GOT3 (cell line): ENCODE data around the gene ASTN1.

Source experiments
- DNase-seq: peaks from one replicate; lab custom pipeline; 2025; ENCODE audit warnings: mixed read lengths; lab: John Stamatoyannopoulos, UW

ASTN1 gene

DNA sequence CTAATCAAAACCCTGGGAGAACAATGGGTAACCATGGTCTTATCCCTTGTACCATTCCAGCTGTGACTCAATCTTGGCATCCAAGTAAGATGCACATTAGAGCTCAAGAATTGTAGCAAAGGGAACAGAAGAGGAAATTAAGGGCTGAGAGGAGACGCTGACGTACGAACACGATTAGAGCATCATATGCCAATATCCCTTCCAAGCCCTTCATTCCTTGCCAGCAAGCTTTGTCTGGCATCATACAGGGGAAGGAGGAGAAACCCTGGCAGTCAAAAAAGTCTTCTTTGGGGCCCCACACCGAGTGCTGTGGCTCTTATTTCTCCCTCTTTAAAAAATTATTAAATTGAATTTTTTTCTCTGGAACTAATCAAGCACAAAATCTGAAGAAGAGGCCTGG lies 120.9 kb downstream of the ASTN1 start:
- no peak for DNase-seq

DNA sequence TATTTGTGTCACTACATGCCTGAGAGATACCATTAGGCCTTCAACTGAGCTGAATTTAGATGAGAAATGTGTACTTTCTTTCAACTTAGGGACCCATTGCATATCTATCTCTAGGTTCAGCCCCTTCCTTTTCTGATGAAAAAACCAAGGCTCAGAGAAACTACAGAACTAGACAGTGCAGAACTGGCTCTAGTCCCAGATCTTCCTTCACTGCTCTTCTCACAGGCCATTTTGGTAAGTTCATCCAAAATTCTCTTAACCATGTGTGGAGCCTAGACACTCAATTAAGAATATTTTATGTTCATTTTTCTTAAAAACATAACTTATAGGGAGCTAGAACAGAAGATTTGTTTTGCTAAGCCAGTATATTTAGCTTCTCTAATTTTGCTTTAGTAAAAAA lies 128.9 kb downstream of the ASTN1 start:
- DNase-seq, result no peak

DNA sequence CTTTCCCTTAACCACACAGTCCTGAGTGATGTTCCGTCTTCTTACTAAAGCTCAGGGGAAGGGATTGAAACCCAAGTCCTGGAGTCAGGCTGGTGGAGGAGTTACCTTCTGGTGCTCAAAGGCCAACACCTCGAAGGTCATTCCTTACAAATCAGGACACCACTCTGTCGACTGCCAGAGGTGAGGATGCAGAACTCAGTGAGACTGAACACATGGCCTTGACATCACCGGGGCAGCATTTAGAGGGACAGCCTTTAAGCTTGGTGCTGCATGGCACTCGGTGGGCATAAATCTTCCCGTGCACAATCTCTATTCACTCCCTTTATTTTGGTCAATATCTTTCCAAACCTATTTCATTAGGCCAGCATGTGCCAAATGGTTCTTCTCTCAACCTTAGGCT lies 130.9 kb downstream of the ASTN1 start:
- no peak for DNase-seq

DNA sequence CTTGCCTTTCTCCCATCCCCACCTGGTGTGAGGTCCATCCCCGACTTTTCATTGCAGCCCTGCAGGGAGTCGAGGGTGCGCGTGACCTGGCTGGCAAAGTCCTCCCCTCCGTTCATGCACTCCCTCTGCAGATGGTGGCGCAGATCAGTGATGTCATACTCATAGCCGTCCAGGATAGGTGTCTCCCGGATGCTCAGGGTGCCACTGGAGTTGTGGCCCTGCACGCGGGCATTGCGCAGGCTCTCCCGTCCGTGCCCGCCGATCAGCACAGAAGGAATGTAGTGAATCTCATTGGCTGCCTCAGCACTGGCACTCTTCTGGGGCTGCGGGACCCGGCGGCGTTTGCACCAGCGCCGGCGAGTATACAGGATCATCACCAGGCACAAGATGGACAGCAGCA lies 132.1 kb downstream of the ASTN1 start:
- DNase-seq, result no peak

DNA sequence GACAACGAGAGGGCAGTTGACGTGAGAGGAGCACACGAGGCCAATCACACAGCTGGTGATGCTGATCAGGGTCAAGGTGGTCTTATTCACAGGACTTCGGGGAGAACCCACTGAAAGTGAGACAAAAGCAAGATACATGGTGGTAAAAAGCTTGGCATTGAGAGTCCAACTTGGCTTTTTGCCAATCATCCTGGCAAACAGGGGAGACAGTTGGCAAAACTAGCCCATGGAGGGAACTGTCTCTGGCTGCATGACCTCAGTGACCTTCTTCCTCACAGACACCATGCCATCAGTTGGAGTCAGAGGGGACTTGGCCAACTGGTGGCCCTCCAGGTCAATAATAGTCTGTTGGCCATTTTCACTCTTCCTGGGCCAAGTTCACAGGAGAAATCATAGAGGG lies 139.9 kb downstream of the ASTN1 start:
- no peak for DNase-seq

DNA sequence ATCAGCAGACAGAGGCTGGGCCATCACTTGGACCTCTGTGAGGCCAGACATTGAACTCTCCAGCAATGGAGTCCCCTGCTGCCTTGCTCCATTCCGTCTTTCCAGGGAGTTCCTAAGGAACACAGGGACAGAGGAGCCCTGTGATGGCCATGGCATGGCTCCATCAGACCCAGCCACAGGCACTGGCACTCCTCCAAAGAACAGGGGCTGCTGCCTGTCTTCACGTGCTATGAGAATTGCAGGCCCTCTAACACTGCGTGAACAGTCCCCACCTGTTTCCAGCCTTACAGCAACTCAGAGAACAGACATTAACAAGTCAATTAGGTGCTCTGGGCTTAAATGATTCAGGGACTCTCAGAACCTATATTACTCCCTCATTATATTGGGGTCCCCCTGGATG lies 140.8 kb downstream of the ASTN1 start:
- DNase-seq, result no peak

DNA sequence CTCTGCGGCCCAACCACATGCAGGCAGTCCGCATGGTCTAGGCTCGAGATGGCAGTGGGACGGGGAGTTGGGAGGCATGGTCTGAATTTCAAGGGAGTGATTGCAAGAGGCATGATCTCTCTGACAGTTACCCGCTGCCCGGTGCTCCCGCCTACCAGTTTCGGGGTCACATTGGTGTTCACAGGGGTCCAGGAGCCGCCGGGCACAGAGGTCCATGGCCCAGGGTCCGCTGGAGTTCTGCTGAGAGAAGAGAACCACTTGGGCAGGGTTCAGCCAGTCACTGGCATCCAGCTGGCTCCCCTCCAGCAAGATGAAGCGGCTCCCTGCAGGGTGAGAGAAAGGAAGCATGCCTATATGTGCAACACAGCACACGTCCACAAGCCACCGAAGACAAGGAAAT lies 141.3 kb downstream of the ASTN1 start:
- DNase-seq, result no peak

DNA sequence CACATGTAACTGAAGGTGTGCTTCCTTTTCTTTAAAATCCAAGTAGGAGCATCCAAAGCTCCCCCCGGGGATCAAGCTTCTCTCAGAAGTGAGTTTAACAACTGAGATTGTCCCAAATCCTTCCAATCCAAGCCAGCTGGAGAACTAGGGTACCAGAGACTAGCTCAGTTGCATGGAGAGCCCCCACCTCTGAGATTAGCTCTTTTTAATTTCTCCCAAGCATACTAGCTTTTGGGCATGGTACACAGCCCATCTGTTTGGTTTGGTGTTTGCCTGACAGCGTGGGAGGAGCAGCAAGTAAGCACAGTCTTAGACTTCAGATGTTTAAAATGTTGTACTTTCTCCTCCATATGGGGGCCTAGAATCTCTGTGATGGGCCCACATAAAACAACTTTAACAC lies 142.8 kb downstream of the ASTN1 start:
- DNase-seq, result no peak

DNA sequence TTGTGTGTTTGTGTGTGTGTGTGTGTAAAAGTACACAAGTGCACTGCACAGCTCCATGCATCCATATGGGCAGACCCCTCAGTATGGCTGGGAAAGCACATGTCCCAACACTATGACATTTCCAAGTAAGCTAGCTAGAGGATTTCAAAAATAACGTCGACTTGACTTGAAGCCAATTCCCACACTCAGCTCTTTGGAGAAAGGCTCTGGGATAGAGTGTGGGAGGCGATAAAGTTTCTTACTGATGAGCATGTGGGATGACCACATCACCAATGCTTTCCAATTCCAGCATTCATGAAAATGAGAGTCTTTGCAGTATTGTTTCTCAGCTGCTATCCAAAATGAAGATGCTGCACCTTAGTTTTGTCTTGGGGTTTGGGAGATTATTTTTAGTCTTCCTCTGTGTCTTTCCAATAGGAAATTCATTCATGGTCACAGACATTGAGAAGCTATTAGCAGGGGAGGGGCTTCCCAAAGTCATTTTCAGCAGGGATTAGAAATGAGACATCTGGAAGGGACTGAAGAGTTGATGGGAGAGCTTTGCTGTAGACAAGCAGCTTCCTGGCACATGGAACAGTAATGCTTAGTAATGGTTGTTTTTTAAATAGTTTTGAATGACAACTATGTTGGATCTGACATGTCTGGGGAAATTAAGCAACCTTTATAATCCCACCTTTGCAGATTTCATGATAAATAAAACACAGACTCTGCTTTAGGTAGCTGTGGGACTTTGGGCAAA lies 143.5 kb downstream of the ASTN1 start:
- no peak for DNase-seq

DNA sequence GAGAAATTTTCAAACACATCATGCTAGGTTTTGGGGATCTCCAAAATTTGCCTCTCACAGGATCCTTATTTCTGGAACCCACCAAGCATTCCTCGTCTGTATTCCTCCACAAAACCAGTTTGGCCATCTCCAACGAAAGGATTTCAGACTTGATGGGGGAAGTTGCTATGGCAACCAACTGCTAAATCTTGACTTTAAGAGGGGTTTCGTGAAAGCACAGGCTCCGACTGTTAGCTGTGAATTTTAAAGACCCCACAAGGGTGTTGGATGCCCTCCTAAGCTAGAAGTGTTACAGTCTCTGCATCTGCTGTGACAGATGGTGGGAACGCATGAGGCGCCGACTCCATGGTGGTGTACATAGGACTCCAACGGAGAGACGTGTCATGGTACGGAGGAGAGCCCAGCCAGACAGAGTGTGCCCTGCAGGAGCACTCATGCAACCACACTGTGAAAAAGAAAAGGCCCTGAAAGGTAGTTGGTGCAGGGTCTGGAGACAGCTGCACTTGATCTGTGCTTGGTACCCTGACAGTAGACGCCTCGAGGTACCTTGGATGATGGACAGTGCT lies 147.1 kb downstream of the ASTN1 start:
- no peak for DNase-seq

DNA sequence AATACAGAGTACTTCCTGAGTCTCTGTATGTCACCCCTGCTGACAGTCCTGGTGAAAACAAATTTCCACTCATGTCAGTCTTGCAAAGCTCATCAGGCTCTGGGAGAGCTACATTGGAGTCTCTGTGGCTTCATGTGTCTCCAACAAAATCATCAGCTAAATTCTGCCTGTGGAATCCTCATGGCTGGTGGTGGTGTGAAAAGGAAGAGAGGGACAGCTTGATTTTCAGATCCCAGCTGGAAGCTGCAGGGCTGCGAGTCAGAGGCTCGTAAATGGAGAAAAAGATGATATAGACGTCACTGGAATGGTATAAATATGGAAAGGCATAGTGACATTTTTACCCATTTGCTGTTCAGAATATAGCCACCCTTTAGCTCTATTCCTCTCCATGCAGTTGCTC lies 150.2 kb downstream of the ASTN1 start:
- DNase-seq, result no peak

DNA sequence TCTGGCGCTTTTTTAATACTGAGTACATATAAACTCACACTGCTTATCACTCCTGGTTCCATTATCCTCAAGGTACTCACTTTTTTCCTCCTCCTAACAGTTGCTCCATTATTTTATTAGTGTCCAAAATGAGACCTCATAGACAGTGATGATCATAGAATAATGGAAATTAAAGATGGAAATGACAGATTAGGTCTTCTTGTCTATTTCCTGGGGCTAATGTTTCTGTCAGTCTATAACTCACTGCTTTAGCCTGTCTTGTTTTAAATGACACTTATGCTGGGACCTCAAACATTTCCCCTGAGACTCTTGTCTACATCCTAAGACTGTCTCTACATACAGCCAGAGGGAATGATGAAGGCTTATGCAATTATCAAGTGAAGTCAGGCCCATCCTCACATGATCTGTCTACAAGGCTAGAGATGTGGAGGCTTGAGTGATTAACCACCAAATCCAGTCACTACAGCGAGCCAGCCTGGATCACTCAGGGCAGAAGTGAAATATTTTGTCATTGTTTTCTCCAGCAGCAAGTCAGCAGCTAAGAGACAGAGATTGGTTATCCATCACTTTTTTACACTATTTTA lies 152.1 kb downstream of the ASTN1 start:
- no peak for DNase-seq

DNA sequence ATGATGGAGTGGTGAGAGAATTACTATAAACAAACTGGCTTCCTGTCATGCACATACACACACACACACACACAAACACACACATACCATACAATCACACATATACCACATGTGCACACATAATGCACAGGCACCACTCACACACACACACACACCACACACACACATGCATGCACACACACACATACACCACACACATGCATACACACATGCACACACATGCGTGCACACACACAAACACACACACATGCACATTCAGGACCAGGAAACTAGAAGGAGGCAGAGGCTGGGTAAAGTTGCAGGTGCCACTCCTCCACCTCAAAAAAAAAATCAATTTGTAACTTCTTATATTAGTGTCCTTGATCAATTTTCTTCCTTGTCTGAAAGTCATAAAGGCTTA lies 153.0 kb downstream of the ASTN1 start:
- no peak for DNase-seq

DNA sequence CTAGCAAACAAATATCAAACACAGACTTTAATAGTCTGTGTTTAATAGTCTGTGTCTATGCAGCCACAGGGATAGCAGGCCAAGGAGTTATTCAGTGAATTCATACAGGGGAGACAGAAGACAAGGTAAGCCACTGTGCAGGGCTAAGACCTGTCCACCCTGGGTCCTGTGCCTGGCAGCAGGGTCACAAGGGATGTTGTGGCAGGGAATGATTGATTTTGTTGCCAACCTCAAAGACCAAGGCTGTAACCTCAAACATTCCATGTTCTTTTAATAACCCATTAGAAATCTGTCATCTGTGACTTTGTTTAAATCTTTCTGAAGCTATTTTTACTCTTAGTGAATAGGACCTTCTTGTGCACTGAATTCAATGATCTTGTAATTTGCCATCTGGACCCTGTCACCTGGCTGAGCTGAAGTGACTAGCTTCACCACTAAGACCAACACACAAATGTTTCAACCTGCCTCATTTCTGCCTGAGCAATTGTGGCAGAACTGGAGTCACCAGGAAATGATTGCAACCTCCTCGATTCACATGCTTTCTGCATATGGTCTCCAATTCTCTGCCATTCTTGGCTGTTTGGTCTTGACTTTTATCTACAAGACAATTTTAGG lies 154.2 kb downstream of the ASTN1 start:
- DNase-seq, result no peak

DNA sequence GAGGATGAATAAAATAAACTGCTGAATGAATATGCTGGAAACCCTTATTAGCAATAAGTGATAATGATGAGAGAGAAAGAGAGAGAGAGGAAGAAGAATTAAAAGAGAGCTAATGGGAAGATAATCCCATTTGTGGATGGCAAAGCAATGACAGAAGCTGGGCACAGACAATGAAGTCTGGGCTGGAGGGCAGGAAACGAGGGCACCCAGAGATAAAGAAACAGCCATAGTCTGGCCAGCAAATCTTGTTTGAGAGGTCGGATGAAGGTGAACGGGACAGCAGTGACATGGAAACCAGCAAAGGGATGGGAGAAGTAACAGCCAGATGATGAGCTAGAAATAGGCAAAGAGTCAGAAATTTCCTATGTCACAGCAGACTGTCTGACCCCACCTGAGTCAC lies 155.9 kb downstream of the ASTN1 start:
- DNase-seq, result no peak

DNA sequence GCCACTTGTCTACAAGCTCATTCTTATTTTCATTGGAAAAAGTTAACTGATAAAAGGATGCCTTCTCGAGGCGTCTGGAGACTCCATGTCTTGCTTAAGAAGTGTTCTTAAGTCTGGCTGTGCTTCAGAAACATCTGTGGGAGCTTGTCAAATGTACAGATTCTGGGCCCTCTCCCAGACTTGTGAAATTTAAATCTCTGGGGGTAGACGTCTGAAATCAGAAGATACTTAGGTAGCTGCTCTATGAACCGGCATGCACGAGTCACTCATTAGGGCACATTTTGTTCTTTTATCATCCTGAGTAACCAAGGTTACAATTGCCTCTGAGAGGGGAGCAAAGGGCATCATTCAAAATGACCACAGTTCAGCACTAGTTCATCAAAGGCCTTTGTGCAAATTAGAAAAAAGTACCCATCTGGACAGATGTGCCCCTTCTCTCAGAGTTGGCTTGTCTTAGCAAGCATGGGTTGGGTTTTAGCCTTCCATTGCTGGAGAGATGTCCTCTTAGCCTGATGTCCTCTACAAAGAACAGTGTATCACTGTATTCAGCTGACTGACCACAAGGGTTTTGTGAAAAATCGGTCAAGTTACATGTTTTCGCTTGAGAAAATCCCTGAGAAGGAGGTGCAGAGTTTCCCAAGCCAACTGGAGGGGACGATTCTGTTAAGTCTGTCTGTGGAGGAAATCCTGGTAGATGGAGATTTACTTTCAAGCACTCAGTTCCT lies 156.9 kb downstream of the ASTN1 start:
- DNase-seq, result no peak

DNA sequence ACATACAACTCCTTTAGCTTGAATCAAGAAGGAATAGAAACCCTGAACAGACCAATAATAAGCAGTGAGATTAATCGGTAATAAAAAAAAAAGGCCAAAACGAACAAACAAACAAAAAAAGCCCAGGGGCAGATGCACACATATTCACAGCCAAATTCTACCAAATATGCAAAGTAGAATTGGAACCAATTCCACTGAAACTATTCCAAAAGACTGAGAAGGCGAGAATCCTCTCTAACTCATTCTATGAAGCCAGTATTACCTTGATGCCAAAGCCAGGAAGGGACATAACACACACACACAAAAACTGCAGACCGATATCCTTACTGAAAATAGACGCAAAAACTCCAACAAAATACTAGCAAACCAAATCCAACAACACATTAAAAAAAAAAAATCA lies 161.6 kb downstream of the ASTN1 start:
- no peak for DNase-seq

DNA sequence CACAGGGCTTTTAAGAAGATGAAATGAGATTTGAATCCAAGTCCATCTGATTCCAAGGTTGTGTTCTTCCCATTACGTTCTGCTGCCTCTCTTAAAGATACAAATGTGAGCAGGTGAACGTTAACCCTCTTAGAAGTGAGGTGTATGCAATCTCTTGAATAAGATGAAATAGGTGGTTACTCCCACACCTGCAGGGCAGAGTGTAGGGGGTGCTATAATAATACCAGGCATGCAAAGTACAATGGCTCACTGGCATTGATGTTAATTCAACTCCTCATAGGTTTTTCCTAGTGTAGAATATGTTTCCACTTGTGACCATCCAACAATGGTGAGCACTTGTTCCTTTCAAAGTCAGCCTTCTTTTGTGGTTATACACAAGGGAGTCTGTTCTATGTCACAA lies 163.0 kb downstream of the ASTN1 start:
- DNase-seq, result no peak

DNA sequence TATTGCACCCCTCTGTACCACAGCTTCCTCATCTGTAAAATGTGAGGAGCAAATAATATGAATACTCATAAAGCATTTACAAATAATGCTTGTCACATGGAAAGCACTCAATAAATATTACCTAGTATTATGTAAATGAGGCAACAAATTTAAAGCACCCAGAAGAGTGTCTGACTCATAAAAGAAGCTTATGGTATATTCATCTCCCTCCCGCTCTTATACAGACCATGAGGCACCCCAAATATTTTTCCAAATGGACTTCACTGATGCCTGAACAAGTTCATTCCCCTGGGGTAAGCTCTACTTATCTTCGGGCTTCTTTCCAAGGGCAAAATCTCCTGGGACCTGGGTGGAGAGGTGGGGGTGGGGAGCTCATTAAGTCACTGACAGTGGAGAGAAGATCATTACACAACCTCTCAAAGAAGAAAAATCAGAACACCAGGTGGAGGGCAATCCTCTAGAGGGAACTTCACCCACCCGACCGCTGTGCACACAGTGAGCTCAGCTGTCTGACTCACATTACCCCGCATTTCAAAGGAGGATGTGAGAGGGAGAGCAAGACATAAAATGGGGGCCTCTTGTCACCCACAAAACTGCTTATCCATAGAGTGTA lies 166.2 kb downstream of the ASTN1 start:
- DNase-seq, result no peak

DNA sequence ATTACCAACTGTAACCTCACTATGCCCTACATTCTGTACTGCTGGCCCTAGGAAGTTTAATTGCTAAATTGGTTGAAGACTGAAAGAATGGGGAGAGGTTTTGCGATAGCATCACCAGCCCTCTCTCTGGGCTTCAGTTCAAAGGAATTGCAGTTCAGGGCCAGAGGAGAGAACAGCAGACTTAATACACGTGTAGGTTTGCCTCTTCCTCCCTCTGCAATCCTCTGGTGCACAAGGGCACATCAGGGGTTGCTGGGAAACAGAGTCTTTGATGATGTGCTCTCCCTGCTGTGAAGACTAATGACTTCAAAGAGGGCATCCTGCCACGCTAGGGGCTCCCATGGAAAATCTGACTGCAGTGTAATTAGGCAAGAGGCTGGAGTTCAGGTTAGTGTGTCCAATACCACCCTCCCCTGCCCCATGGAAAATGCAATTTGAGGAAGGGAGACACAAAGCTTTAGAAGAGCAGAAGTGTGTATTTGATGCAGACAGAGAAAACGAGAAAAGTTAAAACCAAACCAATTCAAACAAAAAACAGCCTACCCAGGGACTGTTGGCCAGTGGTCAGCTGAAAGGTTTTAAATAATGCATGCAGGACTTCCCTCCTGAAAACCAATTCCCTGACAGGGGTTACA lies 167.9 kb downstream of the ASTN1 start:
- DNase-seq, result no peak

DNA sequence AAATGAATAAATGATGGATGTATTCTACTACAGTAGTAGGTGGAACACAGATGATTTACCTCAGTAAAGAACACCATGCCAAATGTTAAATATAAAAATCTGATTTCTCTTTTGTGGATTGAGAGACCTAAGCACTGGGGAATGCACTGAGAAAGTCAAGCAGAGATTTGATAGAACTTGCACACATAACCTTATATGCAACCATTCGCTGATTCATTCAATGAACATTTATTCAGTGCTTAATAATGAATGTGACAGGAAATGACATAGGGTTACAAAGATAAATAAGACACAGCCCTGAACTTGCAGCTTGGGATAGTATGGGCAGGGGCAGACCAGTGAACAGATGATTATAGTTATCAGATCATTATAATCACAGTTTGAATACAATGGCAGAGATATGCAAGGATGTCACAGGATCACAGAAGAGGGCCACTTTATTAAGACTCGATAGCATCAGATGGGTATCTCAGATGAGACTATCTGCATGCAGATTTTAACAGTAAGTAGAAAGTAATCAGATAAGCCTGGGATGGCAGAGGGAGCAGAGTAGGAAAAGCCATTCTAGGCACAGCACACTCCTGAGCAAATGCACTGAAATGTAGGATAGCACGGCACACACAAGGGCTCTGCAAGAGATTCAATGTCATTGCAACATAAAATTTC lies 169.4 kb downstream of the ASTN1 start:
- no peak for DNase-seq
